SK-N-SH (cell line): ENCODE measurements around the gene AMPH. TPM values are rescaled to one million over a fixed set of nuclear protein-coding genes. Genes with fewer than 3 reads are reported as not detected.

Experiments used
- CTCF ChIA-PET: fragments of 300-600, 350-600 bp; formaldehyde crosslinking; extraction: SDS; loops from one replicate; lab custom pipeline; 2021; lab: Yijun Ruan, JAX
- POLR2A ChIA-PET: fragments of 350-600 bp; sonication (Branson Sonifier 250); formaldehyde crosslinking; extraction: SDS; loops from one replicate; lab custom pipeline; 2020; ENCODE audit warnings: antibody characterized with exemption, inconsistent platforms; lab: Yijun Ruan, JAX
- DNase-seq: peaks from one replicate; pipeline ENCODE4 v3.0.0; 2012
- H2AFZ ChIP-seq: fragments of 200-600 bp; sonication (generic); 2 replicates; pipeline ENCODE4 v1.8.1; 2016; ENCODE audit warnings: antibody characterized with exemption, mild to moderate bottlenecking, low read depth
- H3F3A ChIP-seq: fragments of 200-600 bp; sonication (generic); replicated peaks from 2 replicates; pipeline ENCODE3; 2016; ENCODE audit warnings: antibody characterized with exemption, mild to moderate bottlenecking; ENCODE audit not compliant: insufficient read depth
- H3K27ac ChIP-seq, 2 experiments: fragments of 200-500 bp in 1 of 2; fragments of 200-600 bp in 1 of 2; sonication (Bioruptor generic) in 1 of 2; sonication (generic), shearing (Covaris generic) in 1 of 2; 2 replicates each; pipeline versions ENCODE4 v1.5.1 to v1.6.1; 2014 to 2016; ENCODE audit warnings: low read depth in 2 of 2, inconsistent platforms in 1 of 2, low read length in 1 of 2, mild to moderate bottlenecking in 1 of 2, mixed read lengths in 1 of 2
- H3K27me3 ChIP-seq: fragments of 200-600 bp; sonication (generic), shearing (Covaris generic); 2 replicates; pipeline ENCODE4 v1.6.1; 2016; ENCODE audit warnings: mixed run types; ENCODE audit not compliant: insufficient read depth
- H3K36me3 ChIP-seq, 2 experiments: fragments of 200-500 bp in 1 of 2; fragments of 200-600 bp in 1 of 2; sonication (Bioruptor generic) in 1 of 2; sonication (generic) in 1 of 2; replicated peaks in 1 of 2; 2 replicates each; pipeline versions ENCODE3 to v1.5.1; 2014 to 2016; ENCODE audit warnings: low read length in 1 of 2, mild to moderate bottlenecking in 1 of 2; ENCODE audit not compliant: insufficient read depth in 2 of 2, control insufficient read depth in 1 of 2
- H3K4me1 ChIP-seq, 2 experiments: fragments of 200-500 bp in 1 of 2; fragments of 200-600 bp in 1 of 2; sonication (Bioruptor generic) in 1 of 2; sonication (generic), shearing (Covaris generic) in 1 of 2; 2 replicates each; pipeline versions ENCODE4 v1.5.1 to v1.6.1; 2014 to 2016; ENCODE audit warnings: low read depth in 1 of 2, low read length in 1 of 2, mixed run types in 1 of 2; ENCODE audit not compliant: insufficient read depth in 2 of 2, control insufficient read depth in 1 of 2
- H3K4me2 ChIP-seq: fragments of 200-600 bp; sonication (generic), shearing (Covaris generic); 2 replicates; pipeline ENCODE4 v1.6.1; 2017; ENCODE audit warnings: mixed run types
- H3K4me3 ChIP-seq, 2 experiments: fragments of 200-500 bp in 1 of 2; fragments of 200-600 bp in 1 of 2; sonication (Bioruptor generic) in 1 of 2; sonication (generic), shearing (Covaris generic) in 1 of 2; 2 replicates each; pipeline versions ENCODE4 v1.5.1 to v1.8.1; 2014 to 2016; ENCODE audit warnings: low read depth in 2 of 2, inconsistent platforms in 1 of 2, low read length in 1 of 2, mild to moderate bottlenecking in 1 of 2, mixed read lengths in 1 of 2, moderate library complexity in 1 of 2
- H3K79me2 ChIP-seq: fragments of 200-600 bp; sonication (generic); 2 replicates; pipeline ENCODE4 v1.8.1; 2017; ENCODE audit warnings: mild to moderate bottlenecking; ENCODE audit not compliant: insufficient read depth
- H3K9ac ChIP-seq: fragments of 200-600 bp; sonication (generic); 2 replicates; pipeline ENCODE4 v1.6.1; 2017; ENCODE audit warnings: mixed run types
- H3K9me2 ChIP-seq: fragments of 200-600 bp; sonication (generic); 2 replicates; pipeline ENCODE4 v1.6.1; 2017; ENCODE audit warnings: mixed run types
- H3K9me3 ChIP-seq: fragments of 200-600 bp; sonication (generic); 2 replicates; pipeline ENCODE4 v1.6.1; 2017; ENCODE audit warnings: mixed run types, mild to moderate bottlenecking, moderate library complexity
- H4K20me1 ChIP-seq: fragments of 200-600 bp; sonication (generic); 2 replicates; pipeline ENCODE4 v1.6.1; 2017; ENCODE audit warnings: mild to moderate bottlenecking, mixed run types; ENCODE audit not compliant: insufficient read depth
- CHD2 ChIP-seq: fragments of 150-350 bp; IDR thresholded peaks from 2 replicates; pipeline ENCODE4 v1.6.1; 2018; ENCODE audit warnings: low read length; ENCODE audit not compliant: partially characterized antibody
- CTCF ChIP-seq: fragments of 200-600 bp; sonication (generic); IDR thresholded peaks from 2 replicates; pipeline ENCODE4 v1.6.1; 2017; ENCODE audit warnings: antibody characterized with exemption, mild to moderate bottlenecking, moderate library complexity
- FOXJ3 ChIP-seq: sonication (generic); formaldehyde crosslinking; IDR thresholded peaks from 2 replicates; pipeline ENCODE4 v1.5.1; 2020; ENCODE audit warnings: mild to moderate bottlenecking, missing genetic modification reagents
- JUND ChIP-seq: IDR thresholded peaks from 2 replicates; pipeline ENCODE4 v1.4.0; 2012
- MEF2A ChIP-seq: IDR thresholded peaks from 2 replicates; pipeline ENCODE4 v1.4.0; 2012; ENCODE audit warnings: low read depth, borderline replicate concordance
- NFIC ChIP-seq: IDR thresholded peaks from 2 replicates; pipeline ENCODE4 v1.4.0; 2012; ENCODE audit warnings: borderline replicate concordance
- POLR2AphosphoS5 ChIP-seq: IDR thresholded peaks from 2 replicates; pipeline ENCODE4 v1.6.1; 2012; ENCODE audit warnings: low read depth, low read length
- RCOR1 ChIP-seq: fragments of 150-350 bp; IDR thresholded peaks from 2 replicates; pipeline ENCODE4 v1.6.1; 2017; ENCODE audit warnings: antibody characterized with exemption, low read length
- REST ChIP-seq: IDR thresholded peaks from 2 replicates; pipeline ENCODE4 v1.6.1; 2012; ENCODE audit warnings: mild to moderate bottlenecking, low read depth, low read length, moderate library complexity
- RXRA ChIP-seq: IDR thresholded peaks from 2 replicates; pipeline ENCODE4 v1.4.0; 2012; ENCODE audit warnings: low read depth, mild to moderate bottlenecking, borderline replicate concordance
- SMC3 ChIP-seq: IDR thresholded peaks from 2 replicates; pipeline ENCODE4 v1.6.1; 2012; ENCODE audit warnings: low read depth, low read length, improper control_type of control experiment
- USF1 ChIP-seq: IDR thresholded peaks from 2 replicates; pipeline ENCODE4 v1.4.0; 2012; ENCODE audit warnings: low read depth, borderline replicate concordance
- ZBTB33 ChIP-seq: IDR thresholded peaks from 2 replicates; pipeline ENCODE4 v1.4.0; 2012; ENCODE audit warnings: low read depth, borderline replicate concordance
- WGBS: methylation state at CpG from one replicate; pipeline ENCODE4 v1.1.6; 2017; ENCODE audit warnings: low lambda C conversion rate; 5-methylcytosine and 5-hydroxymethylcytosine counted together
- polyA plus RNA-seq, 3 experiments: library from polyadenylated mRNA; depleted of rRNA; stranded (reverse); fragments of >200 nt; gene quantifications; 2 replicates each; pipeline ENCODE4 v1.2.3, GENCODE V29; 2012

Gene AMPH
- polyA plus RNA-seq, 1 of the 3 experiments (the other 2 are of a cell fraction), result 0.08 TPM

- TF ChIP-seq REST (no peak), JUND (no peak), RXRA (no peak), RCOR1 (no peak), ZBTB33 (no peak), NFIC (no peak)
- TF ChIP-seq, all 33 proteins: peak for 0
These were observed 105.3 kb downstream of the AMPH start (continued) for GRCh38 chr7:38525857-38526256.

GRCh38 chr7:38524786-38525185 is 106.4 kb downstream of the AMPH start:
- Histone ChIP-seq H3K9me3 (no peaks in the 10 kb centered on the region), H3K27me3 (no peaks in the 10 kb centered on the region), H4K20me1 (no peaks in the 10 kb centered on the region), H3K9ac (no peak overlapping the region), H3K36me3 (no peaks in the 10 kb centered on the region), H3K9me2 (no peaks in the 10 kb centered on the region), H3K27ac (no peak overlapping the region), H3K4me3 (no peak overlapping the region), H3K79me2 (no peaks in the 10 kb centered on the region), H3F3A (no peaks in the 10 kb centered on the region), H3K4me2 (no peak overlapping the region), H3K4me1 (no peaks in the 10 kb centered on the region), H2AFZ (no peak overlapping the region)
- no peak for DNase-seq
- POLR2A ChIA-PET, result no interaction called here
- CTCF ChIA-PET, result no interaction called here
- WGBS, result 3% methylated on average over 1 of the region's 1 CpG
- TF ChIP-seq CHD2, result no peak

- Histone ChIP-seq H3K4me3 (no peak overlapping the region), H3F3A (no peaks in the 10 kb centered on the region), H3K27me3 (no peaks in the 10 kb centered on the region), H3K36me3 (no peaks in the 10 kb centered on the region), H3K79me2 (no peaks in the 10 kb centered on the region), H3K4me2 (no peak overlapping the region)
- CTCF ChIA-PET, result interaction anchor here (1.0 kb wide), 1 partner anchor 14 kb away, joined by 3 read pairs; no protein-coding TSS in a partner anchor
- TF ChIP-seq FOXJ3 (no peak), CTCF (no peak), REST (no peak), MEF2A (no peak), RCOR1 (no peak), POLR2AphosphoS5 (no peak), USF1 (no peak), SMC3 (no peak)
- TF ChIP-seq, all 33 proteins: peak for 0
- H3K4me1 ChIP-seq, result no peaks in the 10 kb centered on the region
- H4K20me1 ChIP-seq, result no peaks in the 10 kb centered on the region
- H3K9ac ChIP-seq, result no peak overlapping the region
- DNase-seq, result no peak
- no peaks in the 10 kb centered on the region for H3K9me3 ChIP-seq
- POLR2A ChIA-PET, result no interaction called here
- H2AFZ ChIP-seq, result no peak overlapping the region
- no peaks in the 10 kb centered on the region for H3K9me2 ChIP-seq
- H3K27ac ChIP-seq, result no peak overlapping the region
- WGBS, result 2% methylated on average over 2 of the region's 2 CpGs
These were observed 110.4 kb downstream of the AMPH start for GRCh38 chr7:38520741-38521140.
